Thyroid gland (tissue), 4 donors: ENCODE measurements around the gene CLCN2.

ENCODE experiments used
- CTCF ChIP-seq, 6 experiments: fragments of 200-600 bp in 3 of 6; fragments of 450-650 bp in 3 of 6; sonication (generic) in 3 of 6; IDR thresholded peaks; one replicate each; pipeline ENCODE4 v1.5.1; 2016 to 2019; ENCODE audit warnings: antibody characterized with exemption in 6 of 6, mild to moderate bottlenecking in 2 of 6, inconsistent platforms in 1 of 6, moderate library complexity in 1 of 6
- POLR2A ChIP-seq, 2 donors: fragments of 450-650 bp; IDR thresholded peaks; one replicate each; pipeline ENCODE4 v1.6.1; 2017; ENCODE audit warnings: antibody characterized with exemption in 2 of 2, mild to moderate bottlenecking in 2 of 2, moderate library complexity in 1 of 2

GRCh38 chr3:184333700-184334099 lies 27.7 kb downstream of the CLCN2 start:
- TF ChIP-seq CTCF (IDR thresholded peaks at IDR 0.05): no peak
- TF ChIP-seq POLR2A (IDR thresholded peaks at IDR 0.05): no peak
